ENCODE results near the gene CDC7.
"Not testable (repeated sequence)": the region's sequence is repeated elsewhere in the genome, so short reads cannot be mapped to it uniquely, and the experiment has no call there.

Gene CDC7

GRCh38 chr1:91500756-91501522 is at the start of gene CDC7:
Gene CDC7 (plus strand): TSS chr1:91500851. CDS start chr1:91501717, 866 bp downstream.
- peak; percentile 89 for DNase-seq

- no peak for DNase-seq
These were observed 46.5 kb upstream of the CDC7 start for GRCh38 chr1:91454136-91454535.

GRCh38 chr1:91455334-91455733 is 45.3 kb upstream of the CDC7 start:
- DNase-seq: no peak

- no peak for DNase-seq
These were observed 44.8 kb upstream of the CDC7 start for GRCh38 chr1:91455896-91456295.

- not testable (repeated sequence) for DNase-seq
These were observed 35.3 kb upstream of the CDC7 start for GRCh38 chr1:91465350-91465749.

GRCh38 chr1:91476533-91477217 is 24.0 kb upstream of the CDC7 start:
- DNase-seq: no peak

- DNase-seq: no peak
These were observed 13.2 kb upstream of the CDC7 start for GRCh38 chr1:91487469-91487868.

GRCh38 chr1:91490501-91490900 is 10.2 kb upstream of the CDC7 start:
- no peak for DNase-seq

GRCh38 chr1:91498035-91498434 is 2.6 kb upstream of the CDC7 start:
- no peak for DNase-seq

- no peak for DNase-seq
These were observed 2.0 kb upstream of the CDC7 start for GRCh38 chr1:91498498-91499245.

- no peak for DNase-seq
These were observed 1.3 kb upstream of the CDC7 start for GRCh38 chr1:91499346-91499745.

- no peak for DNase-seq
These were observed 521 bp upstream of the CDC7 start for GRCh38 chr1:91499904-91500755.

GRCh38 chr1:91501523-91501851 is 836 bp downstream of the CDC7 start:
- peak; percentile 42 for DNase-seq

GRCh38 chr1:91501971-91502671 is 1.5 kb downstream of the CDC7 start:
- DNase-seq: peak; percentile 4

GRCh38 chr1:91502672-91503184 is 2.1 kb downstream of the CDC7 start:
- DNase-seq: peak; percentile 16

GRCh38 chr1:91503332-91503900 is 2.8 kb downstream of the CDC7 start:
- DNase-seq: no peak

GRCh38 chr1:91503975-91504530 is 3.4 kb downstream of the CDC7 start:
- no peak for DNase-seq

- no peak for DNase-seq
These were observed 4.4 kb downstream of the CDC7 start for GRCh38 chr1:91505086-91505485.

- no peak for DNase-seq
These were observed 5.4 kb downstream of the CDC7 start for GRCh38 chr1:91506071-91506470.

- no peak for DNase-seq
These were observed 6.7 kb downstream of the CDC7 start for GRCh38 chr1:91507328-91507727.

GRCh38 chr1:91510754-91511153 is 10.1 kb downstream of the CDC7 start:
- no peak for DNase-seq
